ENCODE data around the gene DDX41. TPM values are rescaled to one million over a fixed set of nuclear protein-coding genes. Genes with fewer than 3 reads are reported as not detected.

DDX41 gene
- total RNA-seq, 4 donors from 2014 or later: 85.3 to 139 (median 105) TPM

DNA sequence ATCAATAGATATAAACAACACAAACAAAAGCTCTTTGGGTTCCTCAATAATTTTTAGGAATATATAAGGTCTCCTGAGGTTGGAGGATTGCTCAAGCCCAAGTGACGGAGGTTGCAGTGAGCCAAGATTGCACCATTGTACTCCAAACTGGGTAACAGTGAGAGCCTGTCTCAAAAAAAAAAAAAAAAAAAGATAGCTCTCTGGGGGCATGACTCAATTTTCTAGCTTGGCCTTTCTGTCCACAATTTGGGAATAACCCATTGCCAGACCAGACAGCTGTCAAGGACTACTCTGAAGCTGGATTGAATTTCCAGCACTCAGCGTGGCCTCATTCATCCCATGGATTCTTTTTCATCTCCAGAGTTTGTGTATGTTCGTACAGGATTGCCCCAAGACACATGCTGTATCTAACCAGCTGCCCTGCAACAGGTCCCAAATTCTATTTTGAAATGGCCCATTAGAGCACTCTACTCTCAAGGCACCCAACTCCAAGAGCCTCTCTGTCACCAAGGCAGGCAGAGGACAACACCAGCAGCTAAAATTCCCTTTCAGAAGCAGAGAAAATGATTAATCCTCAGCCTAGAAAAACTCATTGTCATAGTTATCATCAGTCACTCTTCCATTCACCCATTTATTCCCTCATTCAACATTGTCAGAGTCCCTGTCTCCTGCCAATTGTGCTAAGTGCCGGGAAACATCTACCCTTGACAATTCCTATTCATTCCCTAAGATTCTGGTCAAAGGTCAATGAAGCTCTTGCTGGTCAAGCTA is 28.9 kb upstream of the DDX41 start:
- TF ChIP-seq CTCF (IDR thresholded peaks at IDR 0.05) (no peak), EP300 (IDR thresholded peaks at IDR 0.05) (peak; percentile 50 to 83)
- Histone ChIP-seq H3K36me3 (no peaks in the 10 kb centered on the region), H3K4me3 (no peak overlapping the region), H3K27ac (peak overlapping the region in 3 of 4 donors; percentile 65 to 91 (median 77)), H3K4me1 (peaks cover 0 to 66% (median 19%) of the 10 kb centered on the region in 4 donors), H3K27me3 (no peaks in the 10 kb centered on the region), H3K9me3 (no peaks in the 10 kb centered on the region)
- WGBS, 2 donors: 26 to 37% methylated on average over 4 of the region's 4 CpGs
- peak; percentile 70 to 87 for DNase-seq (ENCODE audit: low spot score in 2 of 2)

GRCh38 chr5:177542816-177543465 is 26.2 kb upstream of the DDX41 start:
- DNase-seq (ENCODE audit: low spot score in 2 of 2): no peak
- H3K36me3 ChIP-seq: peaks cover 0 to 10% (median 6%) of the 10 kb centered on the region in 3 donors
- no peak overlapping the region for H3K4me3 ChIP-seq
- peaks cover 0 to 75% (median 24%) of the 10 kb centered on the region in 4 donors for H3K4me1 ChIP-seq
- TF ChIP-seq POLR2A (IDR thresholded peaks at IDR 0.05): no peak
- TF ChIP-seq EP300 (IDR thresholded peaks at IDR 0.05): no peak
- no peak for TF ChIP-seq CTCF (IDR thresholded peaks at IDR 0.05)
- no peaks in the 10 kb centered on the region for H3K9me3 ChIP-seq
- H3K27me3 ChIP-seq: no peaks in the 10 kb centered on the region
- peak overlapping the region in 1 of 4 donors; percentile 91 for H3K27ac ChIP-seq
- WGBS, 2 donors: 78 to 81% methylated on average over 4 of the region's 4 CpGs

DNA sequence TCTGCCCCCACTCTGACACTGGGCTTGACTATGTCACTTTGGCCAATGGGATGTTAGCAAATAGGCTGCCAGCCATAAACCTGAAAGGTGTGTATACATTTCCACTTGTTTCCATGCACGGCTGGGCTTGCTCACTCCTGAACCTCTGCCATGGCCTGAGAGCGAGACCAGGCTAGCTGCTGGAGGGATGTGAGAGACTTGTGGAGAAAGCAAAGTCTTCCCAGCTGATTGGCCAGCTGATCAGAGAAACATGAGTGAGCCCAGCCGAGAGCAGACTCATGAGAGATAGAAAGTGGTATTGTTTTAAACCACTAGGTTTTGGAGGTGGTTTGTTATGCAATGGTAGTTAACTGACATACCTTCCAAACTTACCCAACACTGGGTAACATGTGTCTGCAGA is 23.7 kb upstream of the DDX41 start:
- H3K27ac ChIP-seq: peak overlapping the region in 1 of 4 donors; percentile 1
- WGBS, 2 donors: 80 to 81% methylated on average over 3 of the region's 3 CpGs
- H3K9me3 ChIP-seq: no peaks in the 10 kb centered on the region
- peaks cover 0 to 32% (median 16%) of the 10 kb centered on the region in 3 donors for H3K36me3 ChIP-seq
- H3K4me3 ChIP-seq: no peak overlapping the region
- no peak for TF ChIP-seq CTCF (IDR thresholded peaks at IDR 0.05)
- TF ChIP-seq EP300 (IDR thresholded peaks at IDR 0.05): no peak
- TF ChIP-seq POLR2A (IDR thresholded peaks at IDR 0.05): no peak
- H3K27me3 ChIP-seq: no peaks in the 10 kb centered on the region
- no peak for DNase-seq (ENCODE audit: low spot score in 2 of 2)
- H3K4me1 ChIP-seq: peaks cover 0 to 73% (median 26%) of the 10 kb centered on the region in 4 donors

- H3K27ac ChIP-seq: peak overlapping the region in 3 of 4 donors; percentile 15 to 62 (median 45)
- TF ChIP-seq EP300 (IDR thresholded peaks at IDR 0.05) (peak in 1 of 2 donors; percentile 60), POLR2A (IDR thresholded peaks at IDR 0.05) (no peak)
- WGBS, 2 donors: 31 to 37% methylated on average over 2 of the region's 2 CpGs
- peaks cover 0 to 63% (median 24%) of the 10 kb centered on the region in 4 donors for H3K4me1 ChIP-seq
- peaks cover 0 to 32% (median 16%) of the 10 kb centered on the region in 3 donors for H3K36me3 ChIP-seq
- H3K4me3 ChIP-seq: no peak overlapping the region
- DNase-seq (ENCODE audit: low spot score in 2 of 2): peak in 1 of 2 donors; percentile 45
- H3K27me3 ChIP-seq: no peaks in the 10 kb centered on the region
- no peaks in the 10 kb centered on the region for H3K9me3 ChIP-seq
Measured at GRCh38 chr5:177539411-177539810, 22.6 kb upstream of the DDX41 start.

DNA sequence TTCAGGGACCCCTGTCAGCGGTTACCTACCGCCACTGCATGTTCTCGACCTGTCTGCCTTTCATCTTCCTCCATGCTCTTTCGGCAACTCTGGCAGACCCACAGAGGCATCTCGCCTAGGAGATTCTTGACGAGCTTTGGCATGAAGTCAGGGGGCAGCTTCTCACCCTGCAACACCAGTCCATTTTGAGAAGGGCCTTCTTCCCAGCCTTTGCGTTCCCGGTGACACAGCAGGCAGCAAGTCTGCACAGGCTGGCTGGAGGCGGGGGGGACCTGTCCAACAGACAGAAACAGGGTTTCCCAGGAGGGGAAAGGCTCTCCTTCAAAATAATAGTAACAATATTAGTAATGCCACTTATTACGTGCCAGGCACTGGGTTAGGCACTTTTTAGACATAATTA is 22.1 kb upstream of the DDX41 start:
- H3K27me3 ChIP-seq: no peaks in the 10 kb centered on the region
- WGBS, 2 donors: 94 to 95% methylated on average over 10 of the region's 10 CpGs
- no peak for TF ChIP-seq POLR2A (IDR thresholded peaks at IDR 0.05)
- no peak for TF ChIP-seq EP300 (IDR thresholded peaks at IDR 0.05)
- TF ChIP-seq CTCF (IDR thresholded peaks at IDR 0.05): no peak
- no peak overlapping the region for H3K4me3 ChIP-seq
- peaks cover 0 to 36% (median 16%) of the 10 kb centered on the region in 3 donors for H3K36me3 ChIP-seq
- peak overlapping the region in 3 of 4 donors; percentile 15 to 71 (median 45) for H3K27ac ChIP-seq
- H3K9me3 ChIP-seq: no peaks in the 10 kb centered on the region
- H3K4me1 ChIP-seq: peaks cover 0 to 57% (median 22%) of the 10 kb centered on the region in 4 donors
- no peak for DNase-seq (ENCODE audit: low spot score in 2 of 2)

All from tibial nerve (tissue), 4 donors.